Fibroblast of skin of right biceps (primary cell): Measurements from ENCODE around the gene PIWIL4.
A peak's percentile ranks its signal among the peaks of the same experiment; 100 is the strongest.
"Not testable (repeated sequence)": the region's sequence is repeated elsewhere in the genome, so short reads cannot be mapped to it uniquely, and the experiment has no call there.

Experiments used
- DNase-seq: peaks from one replicate; pipeline ENCODE4 v3.0.0-alpha.2; 2013

The PIWIL4 gene

GRCh38 chr11:94586546-94586945, 19.4 kb downstream of the PIWIL4 start:
- no peak for DNase-seq

- DNase-seq, result no peak
Measured at GRCh38 chr11:94586978-94587377, 19.8 kb downstream of the PIWIL4 start.

GRCh38 chr11:94588366-94588942, 21.3 kb downstream of the PIWIL4 start:
- no peak for DNase-seq

DNA sequence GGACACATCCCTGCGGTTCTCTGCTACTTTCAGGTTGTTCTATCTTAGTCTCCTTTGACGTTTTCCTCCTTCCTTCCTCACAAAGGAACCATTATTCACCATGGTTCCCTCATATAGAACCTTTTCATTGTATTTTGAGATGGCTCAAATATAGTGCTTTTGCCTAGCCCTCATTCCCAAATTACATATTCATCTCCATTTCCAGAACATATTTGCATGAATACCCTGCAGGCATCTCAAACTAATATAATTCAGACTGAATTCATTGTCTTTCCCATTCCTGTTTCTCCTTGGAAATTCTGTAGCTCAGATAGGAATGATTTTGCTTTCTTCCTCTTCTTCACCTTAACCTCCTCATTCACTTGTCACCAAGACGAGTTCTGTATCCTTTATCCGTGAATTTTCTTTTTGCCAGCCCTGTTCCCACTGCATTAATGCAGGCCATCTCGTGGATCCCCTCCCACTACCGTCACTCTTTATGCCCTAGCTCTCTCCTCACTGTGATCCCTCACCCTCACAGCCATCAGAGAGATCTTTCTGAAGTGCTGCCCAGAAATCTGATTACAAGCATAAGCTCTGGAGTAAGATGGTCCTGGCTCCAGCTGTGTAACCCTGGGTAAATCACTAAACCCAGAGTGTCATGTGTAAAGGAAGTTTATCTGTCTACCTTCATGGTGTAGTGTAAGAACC, 23.3 kb downstream of the PIWIL4 start:
- no peak for DNase-seq

DNA sequence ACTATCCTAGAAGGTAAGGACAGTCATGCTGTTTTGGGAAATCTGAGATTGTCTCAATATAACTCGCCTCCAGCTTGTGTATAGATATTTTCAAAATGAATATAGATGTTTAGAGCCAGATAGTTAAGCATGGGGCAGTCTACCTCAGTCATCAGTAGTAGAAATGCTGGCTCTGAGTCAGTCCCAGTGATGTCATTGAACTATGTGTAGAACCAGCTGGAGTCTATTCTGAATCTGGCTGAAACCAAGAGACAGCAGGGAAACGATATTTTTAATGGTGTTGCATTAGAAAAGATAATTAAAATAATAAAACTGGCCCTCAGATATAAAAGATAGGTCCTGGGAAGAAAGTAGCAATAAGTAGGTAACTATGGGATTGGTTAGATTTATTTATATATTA, 25.9 kb downstream of the PIWIL4 start:
- peak; percentile 36 for DNase-seq

DNA sequence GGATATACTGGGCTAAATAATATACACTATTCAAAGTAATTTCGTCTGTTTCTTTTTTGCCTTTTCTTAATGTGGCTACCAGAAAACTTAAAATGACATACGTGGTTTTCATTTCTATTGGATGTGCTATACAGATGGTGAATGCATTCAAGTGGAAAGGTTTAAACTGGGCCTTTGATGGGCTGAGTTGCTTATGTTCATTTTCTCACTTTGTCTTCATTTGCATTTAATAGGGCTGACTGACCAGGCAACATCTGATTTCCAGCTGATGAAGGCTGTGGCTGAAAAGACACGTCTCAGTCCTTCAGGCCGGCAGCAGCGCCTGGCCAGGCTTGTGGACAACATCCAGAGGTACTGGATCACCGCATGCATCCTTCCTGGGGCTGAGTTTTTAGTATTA, 27.9 kb downstream of the PIWIL4 start:
- no peak for DNase-seq

- no peak for DNase-seq
Measured at GRCh38 chr11:94597896-94598295, 30.7 kb downstream of the PIWIL4 start.

DNA sequence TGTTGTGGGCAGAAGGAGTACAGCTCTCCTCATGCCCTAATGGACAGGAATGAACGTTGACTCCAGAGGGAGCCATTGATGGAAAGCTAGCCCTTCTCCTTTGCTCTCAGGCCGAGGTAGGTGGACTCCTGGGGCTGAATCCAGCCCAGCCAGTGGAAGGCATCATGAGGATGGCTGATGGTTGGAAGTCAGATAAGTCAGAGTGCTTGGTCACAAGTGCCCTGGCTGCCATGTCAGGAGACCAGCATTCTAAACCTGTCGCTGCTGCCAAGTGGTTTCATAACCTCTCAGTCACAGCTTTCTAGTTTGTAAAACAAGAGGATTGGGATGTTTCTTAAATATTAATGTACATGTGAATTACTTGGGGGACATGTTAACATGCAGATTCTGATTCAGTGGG, 32.3 kb downstream of the PIWIL4 start:
- DNase-seq, result no peak

DNA sequence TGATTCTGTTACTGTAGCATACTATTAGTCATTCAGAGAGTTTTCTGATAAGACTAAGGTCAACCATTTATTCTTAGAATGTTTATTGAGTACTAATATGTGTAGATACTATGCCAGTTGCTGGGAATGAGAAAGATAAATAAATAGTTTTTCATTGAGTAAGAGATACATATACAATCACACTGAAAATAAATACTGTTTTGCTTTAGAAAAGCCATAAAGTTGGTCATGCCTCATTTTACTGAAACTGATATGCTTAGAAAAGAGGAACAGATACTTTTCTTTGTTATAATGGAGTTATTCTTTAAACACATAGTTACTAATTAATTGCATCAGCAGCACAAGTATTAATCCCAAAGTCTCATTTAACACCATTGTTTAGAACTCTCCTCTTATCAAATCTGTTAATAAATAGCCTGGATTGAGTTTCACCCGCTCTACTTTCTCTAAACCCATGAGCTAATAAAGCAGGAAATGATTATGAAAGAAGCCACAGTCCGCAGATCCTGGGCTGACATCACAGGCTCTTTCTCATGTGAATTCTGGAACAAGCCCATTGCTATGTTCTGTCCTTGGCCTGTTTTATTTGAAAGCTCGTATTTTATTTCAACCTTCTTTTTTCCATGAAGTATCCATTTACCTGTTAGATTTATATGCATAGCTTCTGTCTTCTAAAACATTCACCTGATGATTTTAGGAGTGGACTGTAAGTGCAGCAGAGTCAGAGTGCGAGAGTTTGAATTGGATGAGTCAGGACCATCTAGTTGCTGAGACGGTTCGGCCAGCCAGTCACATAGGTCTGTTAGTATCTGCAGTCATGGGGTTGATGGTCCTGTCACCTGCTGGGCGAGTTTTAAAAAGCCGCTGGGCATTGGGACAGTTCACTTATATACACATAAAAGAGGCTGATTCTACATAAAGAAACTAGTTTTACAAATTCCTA, 35.5 kb downstream of the PIWIL4 start:
- peak; percentile 73 for DNase-seq

- no peak for DNase-seq
Measured at GRCh38 chr11:94603587-94603986, 36.4 kb downstream of the PIWIL4 start.

- peak; percentile 41 for DNase-seq
Measured at GRCh38 chr11:94604482-94604881, 37.3 kb downstream of the PIWIL4 start.

- no peak for DNase-seq
Measured at GRCh38 chr11:94613120-94613519, 46.0 kb downstream of the PIWIL4 start.

- peak; percentile 75 for DNase-seq
Measured at GRCh38 chr11:94623120-94623735, 56.1 kb downstream of the PIWIL4 start.

DNA sequence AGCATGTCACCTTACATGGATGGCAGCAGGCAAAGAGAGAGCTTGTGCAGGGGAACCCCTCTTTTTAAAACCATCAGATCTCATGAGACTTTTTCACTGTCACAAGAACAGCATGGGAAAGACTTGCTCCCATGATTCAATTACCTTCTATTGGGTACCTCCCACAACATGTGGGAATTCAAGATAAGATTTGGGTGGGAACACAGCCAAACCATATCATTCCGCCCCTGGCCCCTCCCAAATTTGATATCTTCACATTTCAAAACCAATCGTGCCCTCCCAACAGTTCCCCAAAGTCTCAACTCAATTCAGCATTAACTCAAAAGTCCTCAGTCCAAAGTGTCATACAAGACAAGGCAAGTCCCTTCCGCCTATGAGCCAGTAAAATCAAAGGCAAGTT, 58.3 kb downstream of the PIWIL4 start:
- DNase-seq, result not testable (repeated sequence)

DNA sequence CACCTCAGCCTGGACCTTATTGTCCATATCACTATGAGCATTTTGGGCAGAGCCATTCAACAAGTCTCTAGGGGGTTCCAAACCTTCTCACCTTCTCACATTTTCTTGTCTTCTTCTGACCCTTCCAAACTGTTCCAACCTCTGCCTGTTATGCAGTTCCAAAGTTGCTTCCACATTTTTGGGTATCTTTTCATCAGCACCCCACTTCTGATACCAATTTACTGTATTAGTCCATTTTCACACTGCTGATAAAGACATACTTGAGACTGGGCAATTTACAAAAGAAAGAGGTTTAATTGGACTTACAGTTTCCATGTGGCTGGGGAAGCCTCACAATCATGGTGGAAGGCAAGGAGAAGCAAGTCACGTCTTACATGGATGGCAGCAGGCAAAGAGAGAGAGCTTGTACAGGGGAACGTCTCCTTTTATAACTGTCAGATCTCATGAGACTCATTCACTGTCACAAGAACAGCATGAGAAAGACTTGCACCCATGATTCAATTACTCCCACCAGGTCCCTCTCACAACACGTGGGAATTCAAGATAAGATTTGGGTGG, 59.9 kb downstream of the PIWIL4 start:
- DNase-seq, result not testable (repeated sequence)

DNA sequence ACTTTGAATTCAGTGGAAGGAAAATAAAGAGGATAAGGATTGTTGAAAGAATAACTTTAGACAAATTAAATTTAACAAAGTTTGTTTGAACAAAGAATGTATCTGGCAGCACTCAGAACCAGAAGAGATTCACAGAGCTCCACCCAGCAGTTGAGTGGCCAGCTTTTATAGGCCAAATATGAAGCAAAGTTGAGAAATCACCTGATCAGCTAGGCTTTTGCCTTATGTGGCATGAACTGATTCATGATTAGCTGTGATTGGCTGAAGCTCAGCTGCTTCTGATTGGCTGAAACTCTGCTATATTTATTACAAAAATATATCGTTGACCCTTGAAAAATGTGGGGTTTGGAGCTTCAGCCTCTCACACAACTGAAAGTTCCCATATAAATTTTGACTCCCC, 62.6 kb downstream of the PIWIL4 start:
- DNase-seq, result no peak

GRCh38 chr11:94630221-94630620, 63.1 kb downstream of the PIWIL4 start:
- no peak for DNase-seq

DNA sequence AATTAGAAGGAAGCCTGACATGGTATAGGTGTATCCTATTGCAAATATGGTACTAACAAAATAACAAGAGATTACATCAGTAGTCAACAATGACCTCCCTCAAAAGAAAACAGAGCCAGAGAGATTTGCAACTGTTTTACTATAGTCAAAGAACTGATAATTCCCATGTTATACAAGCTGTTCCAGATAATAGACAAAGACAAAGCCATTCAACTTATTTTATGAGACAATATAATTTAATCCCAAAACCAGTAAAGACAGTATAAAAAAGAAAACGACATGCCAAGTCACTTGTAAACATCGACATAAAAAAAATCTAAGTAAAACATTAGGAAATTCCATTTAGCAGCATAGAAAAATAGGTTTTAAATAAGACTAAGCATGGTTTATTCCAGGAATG, 65.2 kb downstream of the PIWIL4 start:
- DNase-seq, result no peak

- no peak for DNase-seq
Measured at GRCh38 chr11:94635072-94635471, 67.9 kb downstream of the PIWIL4 start.

DNA sequence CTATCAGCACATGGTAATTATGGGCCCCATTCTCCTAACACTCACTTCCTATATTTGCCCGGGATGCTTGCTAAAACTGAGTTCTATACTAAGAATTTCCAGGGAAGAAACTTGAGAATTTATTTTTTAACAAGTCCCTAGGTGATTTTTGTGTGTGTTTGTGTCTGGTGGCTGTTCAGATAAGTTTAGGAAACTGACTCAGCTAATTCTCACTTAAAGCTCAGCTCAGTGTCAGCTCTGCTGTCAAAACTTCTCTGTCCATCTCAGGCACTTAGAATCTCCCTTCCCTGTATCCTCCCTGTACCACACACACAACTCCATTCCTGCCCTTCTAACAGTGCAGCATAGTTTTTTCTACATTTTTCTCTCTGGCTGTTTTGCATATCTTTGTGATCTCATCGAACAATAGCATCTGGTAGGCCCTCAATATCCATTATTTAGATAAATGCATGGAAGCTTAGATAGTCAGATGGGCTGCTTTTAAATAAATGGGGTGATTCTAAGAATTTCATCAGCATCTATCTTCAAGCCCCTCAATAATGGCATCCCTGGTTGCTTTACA, 69.3 kb downstream of the PIWIL4 start:
- DNase-seq, result no peak

DNA sequence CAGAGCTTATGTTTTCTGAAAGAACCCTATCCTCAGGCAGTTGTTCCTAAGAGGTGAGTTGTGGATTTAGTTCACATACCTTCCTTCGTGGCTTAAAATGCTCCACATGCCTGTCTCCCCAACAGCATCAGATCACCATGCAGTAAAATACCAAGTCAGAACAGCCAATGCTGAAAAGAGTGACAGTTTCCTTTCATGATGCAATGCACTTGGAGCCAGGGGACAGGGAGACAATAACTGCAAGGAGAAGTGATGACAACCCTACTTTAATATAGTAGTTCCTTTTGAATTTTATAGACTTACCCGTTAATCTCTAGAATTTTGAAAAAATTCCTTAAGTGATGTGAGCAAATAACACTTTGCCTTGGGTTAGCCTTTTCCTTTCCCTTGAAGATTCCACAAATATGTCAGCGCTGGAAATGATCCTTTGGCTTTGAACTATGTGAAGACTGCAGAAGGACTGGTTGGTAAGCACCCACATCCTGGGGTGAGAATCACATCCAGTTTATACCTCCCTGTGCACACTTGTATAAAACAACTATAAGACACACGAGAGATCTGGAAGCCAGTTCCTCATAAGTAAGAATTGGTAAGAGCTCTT, 71.2 kb downstream of the PIWIL4 start:
- DNase-seq, result peak; percentile 46

DNA sequence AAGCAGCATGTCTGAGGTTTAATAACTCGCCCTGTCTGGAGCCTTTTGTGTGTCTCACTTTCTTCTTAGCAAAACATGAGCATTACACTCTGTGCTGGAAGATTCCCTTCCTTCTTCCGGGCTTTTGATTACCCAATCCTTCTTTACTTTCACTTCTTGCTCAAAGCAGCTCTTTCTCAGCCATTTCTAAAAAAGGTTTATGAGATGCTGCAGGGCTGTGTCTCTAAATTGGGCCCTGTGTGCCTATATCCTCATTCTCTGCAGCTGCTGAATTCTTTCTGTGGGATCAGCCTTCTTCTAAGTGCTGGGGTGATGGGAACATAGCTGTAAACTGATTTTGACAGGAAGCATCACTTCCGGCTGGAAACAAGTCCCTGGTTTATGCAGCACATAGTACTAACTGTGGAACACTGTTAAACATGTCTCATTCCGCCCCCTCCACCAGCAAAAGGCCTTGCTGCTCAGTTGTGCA, 71.8 kb downstream of the PIWIL4 start:
- no peak for DNase-seq
